A549 (cell line): ENCODE measurements around the gene CTTN.

Source experiments
- BHLHE40 ChIP-seq: IDR thresholded peaks from 2 replicates; pipeline ENCODE4 v1.6.1; 2012; ENCODE audit warnings: low read depth, low read length, inconsistent platforms
- CTCF ChIP-seq: fragments of >200 bp; sonication (Bioruptor Twin); formaldehyde crosslinking; IDR thresholded peaks from 3 replicates; pipeline ENCODE4 v1.5.1; 2016
- EP300 ChIP-seq, 2 experiments: fragments of >200 bp; sonication (Bioruptor Twin); formaldehyde crosslinking; IDR thresholded peaks; 2 replicates in 1 of 2; 3 replicates in 1 of 2; pipeline ENCODE4 v1.6.1; 2016 to 2017
- JUN ChIP-seq, 2 experiments: fragments of >200 bp; sonication (Bioruptor Twin); formaldehyde crosslinking; IDR thresholded peaks; 2 replicates in 1 of 2; 3 replicates in 1 of 2; pipeline ENCODE4 v1.6.1; 2016 to 2017
- MYC ChIP-seq: IDR thresholded peaks from 2 replicates; pipeline ENCODE4 v1.6.1; 2012; ENCODE audit warnings: mild to moderate bottlenecking, inconsistent platforms, low read length, improper control_type of control experiment, borderline replicate concordance
- PHF8 ChIP-seq: fragments of 200-600 bp; sonication (generic); IDR thresholded peaks from 2 replicates; pipeline ENCODE4 v1.6.1; 2016; ENCODE audit warnings: low read depth, mild to moderate bottlenecking, antibody characterized with exemption, moderate library complexity, borderline replicate concordance
- RAD21 ChIP-seq, 2 experiments: fragments of >200 bp in 1 of 2; sonication (Bioruptor Twin) in 1 of 2; formaldehyde crosslinking in 1 of 2; IDR thresholded peaks in 1 of 2; conservative IDR thresholded peaks in 1 of 2; 2 replicates in 1 of 2; 3 replicates in 1 of 2; pipeline ENCODE4 v1.6.1; 2012 to 2018; ENCODE audit warnings: inconsistent platforms in 1 of 2
- RCOR1 ChIP-seq: fragments of 150-350 bp; IDR thresholded peaks from 2 replicates; pipeline ENCODE4 v1.6.1; 2014; ENCODE audit warnings: antibody characterized with exemption, low read length, low read depth
- ZC3H11A ChIP-seq: fragments of 450-650 bp; IDR thresholded peaks from 2 replicates; pipeline ENCODE4 v1.6.1; 2014; ENCODE audit warnings: antibody characterized with exemption, mild to moderate bottlenecking
- TF ChIP-seq, protein P1 (sequence below): fragments of 150-350 bp; IDR thresholded peaks from 2 replicates; pipeline ENCODE4 v1.6.1; 2014; ENCODE audit warnings: low read depth, mild to moderate bottlenecking, low read length

GRCh38 chr11:70420496-70420895 lies 22.2 kb downstream of the CTTN start:
- TF ChIP-seq ZC3H11A: no peak
- no peak for TF ChIP-seq CTCF
- no peak for TF ChIP-seq RCOR1
- no peak for TF ChIP-seq BHLHE40
- no peak for TF ChIP-seq EP300 (IDR thresholded peaks at IDR 0.05)
- no peak for TF ChIP-seq RAD21 (conservative IDR thresholded peaks at IDR 0.05 in 1 of 2, IDR thresholded peaks at IDR 0.05 in 1 of 2)
- TF ChIP-seq, protein P1, sequence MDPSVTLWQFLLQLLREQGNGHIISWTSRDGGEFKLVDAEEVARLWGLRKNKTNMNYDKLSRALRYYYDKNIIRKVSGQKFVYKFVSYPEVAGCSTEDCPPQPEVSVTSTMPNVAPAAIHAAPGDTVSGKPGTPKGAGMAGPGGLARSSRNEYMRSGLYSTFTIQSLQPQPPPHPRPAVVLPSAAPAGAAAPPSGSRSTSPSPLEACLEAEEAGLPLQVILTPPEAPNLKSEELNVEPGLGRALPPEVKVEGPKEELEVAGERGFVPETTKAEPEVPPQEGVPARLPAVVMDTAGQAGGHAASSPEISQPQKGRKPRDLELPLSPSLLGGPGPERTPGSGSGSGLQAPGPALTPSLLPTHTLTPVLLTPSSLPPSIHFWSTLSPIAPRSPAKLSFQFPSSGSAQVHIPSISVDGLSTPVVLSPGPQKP: no peak
- no peak for TF ChIP-seq JUN (IDR thresholded peaks at IDR 0.05)
- TF ChIP-seq MYC: no peak
- no peak for TF ChIP-seq PHF8
